Measurements from ENCODE around the gene CHKA. TPM values are rescaled to one million over a fixed set of nuclear protein-coding genes. Genes with fewer than 3 reads are reported as not detected.

CHKA gene
- total and polyA plus RNA-seq, 2 donors from 2014 or later, result 23.2 to 26.3 TPM

DNA sequence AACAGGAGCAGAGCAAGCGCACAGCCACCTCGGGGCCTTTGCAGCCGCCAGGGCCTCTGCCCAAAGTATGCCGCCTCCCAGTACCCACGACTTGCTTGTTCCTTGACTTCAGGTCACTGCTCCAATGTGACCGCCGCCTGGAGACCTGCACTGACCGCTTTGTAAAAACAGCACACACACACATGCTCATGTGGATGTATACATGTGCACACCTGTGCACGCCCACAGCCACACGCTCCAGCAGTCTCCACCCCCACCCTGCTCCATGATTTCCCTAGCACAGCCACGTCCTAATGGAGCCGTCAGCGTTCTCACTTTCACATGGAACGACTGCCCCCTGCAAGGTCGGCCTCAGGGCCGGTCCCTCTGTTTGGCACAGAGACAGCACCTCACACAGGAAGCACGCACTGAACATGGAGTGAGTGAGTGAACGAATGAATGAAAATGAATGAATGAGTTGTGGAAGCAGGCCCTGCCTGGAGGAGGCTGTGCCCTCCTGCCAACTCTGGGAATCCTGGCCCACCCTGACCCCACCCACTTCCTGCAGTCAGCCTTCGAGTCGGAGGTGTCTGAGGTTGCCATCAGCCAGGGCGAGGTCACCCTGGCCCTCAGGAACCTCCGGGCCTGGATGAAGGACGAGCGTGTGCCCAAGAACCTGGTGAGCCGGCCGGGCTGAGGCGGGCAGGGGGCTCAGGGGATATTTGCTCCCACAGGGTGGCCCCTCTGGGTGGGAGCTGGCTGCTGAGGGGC lies 103.0 kb downstream of the CHKA start:
- no peak for FAIRE-seq
- TF ChIP-seq, protein P1, sequence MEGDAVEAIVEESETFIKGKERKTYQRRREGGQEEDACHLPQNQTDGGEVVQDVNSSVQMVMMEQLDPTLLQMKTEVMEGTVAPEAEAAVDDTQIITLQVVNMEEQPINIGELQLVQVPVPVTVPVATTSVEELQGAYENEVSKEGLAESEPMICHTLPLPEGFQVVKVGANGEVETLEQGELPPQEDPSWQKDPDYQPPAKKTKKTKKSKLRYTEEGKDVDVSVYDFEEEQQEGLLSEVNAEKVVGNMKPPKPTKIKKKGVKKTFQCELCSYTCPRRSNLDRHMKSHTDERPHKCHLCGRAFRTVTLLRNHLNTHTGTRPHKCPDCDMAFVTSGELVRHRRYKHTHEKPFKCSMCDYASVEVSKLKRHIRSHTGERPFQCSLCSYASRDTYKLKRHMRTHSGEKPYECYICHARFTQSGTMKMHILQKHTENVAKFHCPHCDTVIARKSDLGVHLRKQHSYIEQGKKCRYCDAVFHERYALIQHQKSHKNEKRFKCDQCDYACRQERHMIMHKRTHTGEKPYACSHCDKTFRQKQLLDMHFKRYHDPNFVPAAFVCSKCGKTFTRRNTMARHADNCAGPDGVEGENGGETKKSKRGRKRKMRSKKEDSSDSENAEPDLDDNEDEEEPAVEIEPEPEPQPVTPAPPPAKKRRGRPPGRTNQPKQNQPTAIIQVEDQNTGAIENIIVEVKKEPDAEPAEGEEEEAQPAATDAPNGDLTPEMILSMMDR (IDR thresholded peaks at IDR 0.05; ENCODE audit: borderline replicate concordance, extremely low read depth, insufficient read depth), result no peak
- no peak overlapping the region for H3K9ac ChIP-seq (ENCODE audit: low read length in 3 of 3)
- H3K27ac ChIP-seq (ENCODE audit: low read depth in 2 of 2, low read length in 2 of 2), result no peak overlapping the region
- no peaks in the 10 kb centered on the region for H3K36me3 ChIP-seq (ENCODE audit: control insufficient read depth in 2 of 3, insufficient read depth in 3 of 3, low read length in 3 of 3)
- no peaks in the 10 kb centered on the region for H3K27me3 ChIP-seq (ENCODE audit: control insufficient read depth, insufficient read depth, low read length)
- H3K9me3 ChIP-seq (ENCODE audit: control insufficient read depth in 2 of 3, insufficient read depth in 1 of 3, low read length in 3 of 3), result no peaks in the 10 kb centered on the region
- H3K4me3 ChIP-seq (ENCODE audit: low read length in 3 of 3), result no peak overlapping the region
- peaks cover 0 to 16% (median 0%) of the 10 kb centered on the region in 3 donors for H3K4me1 ChIP-seq (ENCODE audit: control insufficient read depth in 2 of 3, insufficient read depth in 2 of 3, low read depth in 1 of 3, low read length in 3 of 3)
- no peak for DNase-seq
- intact Hi-C loops (cut with DNase I), result no loop called here

DNA sequence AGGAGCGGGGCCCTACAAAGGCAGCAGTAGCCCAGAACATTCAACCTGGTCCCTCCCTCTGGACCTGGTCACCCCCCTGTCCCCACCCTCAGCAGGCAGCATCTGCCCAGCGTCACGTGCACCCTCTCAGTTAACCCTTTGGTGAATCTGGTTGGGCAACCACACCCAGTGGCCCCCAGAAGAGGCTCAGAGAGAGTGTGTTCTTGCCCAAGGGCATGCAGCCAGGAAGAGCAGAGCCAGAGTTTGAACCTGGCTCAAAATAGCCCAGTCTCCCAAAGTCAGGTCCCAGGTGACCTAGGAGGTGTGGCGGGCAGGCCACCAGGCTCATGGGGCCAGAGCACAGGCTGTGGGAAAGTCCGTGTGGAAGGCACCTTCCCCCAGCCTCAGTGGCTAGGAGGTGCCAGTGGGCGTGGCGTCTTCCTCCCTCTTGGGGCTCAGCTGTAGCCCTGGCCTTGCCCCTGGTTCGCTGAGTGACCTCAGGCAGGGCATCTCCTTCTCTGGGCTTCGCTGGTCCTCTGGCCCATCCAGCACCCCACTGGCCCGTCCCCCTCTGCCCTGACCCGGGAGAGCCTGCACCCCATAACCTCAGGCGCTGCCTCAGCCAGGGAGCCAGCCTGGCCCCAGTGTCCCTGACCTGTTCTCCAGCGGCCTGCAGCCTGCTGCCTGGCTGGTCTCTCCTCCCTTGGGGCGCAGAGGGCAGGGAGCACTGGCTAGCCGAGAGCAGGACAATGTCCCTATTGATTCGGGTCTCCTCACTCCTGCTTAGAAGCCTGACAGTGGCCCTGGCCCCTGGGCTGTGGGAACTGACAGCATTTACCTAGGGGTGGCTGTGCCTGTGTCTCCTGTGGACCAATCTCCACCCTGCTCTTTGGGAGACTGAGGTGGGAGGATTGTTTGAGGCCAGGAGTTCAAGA lies 104.0 kb downstream of the CHKA start:
- H3K27ac ChIP-seq (ENCODE audit: low read depth in 2 of 2, low read length in 2 of 2), result no peak overlapping the region
- H3K9ac ChIP-seq (ENCODE audit: low read length in 3 of 3), result no peak overlapping the region
- DNase-seq (no peak), FAIRE-seq (no peak)
- H3K4me1 ChIP-seq (ENCODE audit: control insufficient read depth in 2 of 3, insufficient read depth in 2 of 3, low read depth in 1 of 3, low read length in 3 of 3), result peaks cover 0 to 26% (median 5%) of the 10 kb centered on the region in 3 donors
- H3K36me3 ChIP-seq (ENCODE audit: control insufficient read depth in 2 of 3, insufficient read depth in 3 of 3, low read length in 3 of 3), result no peaks in the 10 kb centered on the region
- H3K4me3 ChIP-seq (ENCODE audit: low read length in 3 of 3), result no peak overlapping the region
- TF ChIP-seq, protein P1 (IDR thresholded peaks at IDR 0.05; ENCODE audit: borderline replicate concordance, extremely low read depth, insufficient read depth), result no peak
- H3K27me3 ChIP-seq (ENCODE audit: control insufficient read depth, insufficient read depth, low read length), result no peaks in the 10 kb centered on the region
- intact Hi-C loops (cut with DNase I), result no loop called here
- H3K9me3 ChIP-seq (ENCODE audit: control insufficient read depth in 2 of 3, insufficient read depth in 1 of 3, low read length in 3 of 3), result no peaks in the 10 kb centered on the region

DNA sequence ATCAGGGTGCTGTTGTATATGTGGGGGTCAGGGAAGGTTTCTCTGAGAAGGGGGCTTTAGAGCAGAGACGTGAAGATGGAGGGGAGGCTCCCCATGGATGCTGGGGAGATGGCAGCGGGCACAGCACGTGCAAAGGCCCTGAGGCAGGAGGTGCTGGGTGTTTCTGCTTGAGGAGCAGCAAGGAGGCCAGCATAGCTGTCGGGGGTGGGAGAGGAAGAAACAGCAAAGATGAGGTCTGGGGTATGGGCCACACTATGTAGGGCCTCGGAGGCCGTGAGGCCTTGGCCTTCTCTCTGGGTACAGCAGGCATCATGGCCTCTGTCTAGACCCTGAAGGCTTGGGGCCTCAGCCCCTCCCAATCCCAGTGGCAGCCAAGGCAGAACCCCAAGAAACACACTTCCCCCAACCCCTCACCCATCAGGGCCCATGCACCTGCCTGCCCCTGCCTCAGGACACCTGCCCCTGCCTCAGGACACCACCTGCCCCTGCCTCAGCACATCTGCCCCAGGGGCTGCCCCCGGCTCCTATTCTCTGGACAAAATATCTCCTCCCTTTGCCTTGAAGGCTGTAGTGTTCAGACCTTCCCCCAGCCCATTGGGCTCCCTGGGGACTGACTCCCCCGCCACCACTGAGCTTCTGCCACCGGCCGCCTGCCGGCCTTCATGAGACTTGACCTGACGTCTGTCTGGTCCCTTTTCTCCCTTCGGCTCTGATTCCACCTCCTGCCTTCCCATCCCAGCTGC lies 104.9 kb downstream of the CHKA start:
- Histone ChIP-seq H3K9me3 (ENCODE audit: control insufficient read depth in 2 of 3, insufficient read depth in 1 of 3, low read length in 3 of 3) (no peaks in the 10 kb centered on the region), H3K4me3 (ENCODE audit: low read length in 3 of 3) (no peak overlapping the region), H3K27ac (ENCODE audit: low read depth in 2 of 2, low read length in 2 of 2) (no peak overlapping the region), H3K9ac (ENCODE audit: low read length in 3 of 3) (no peak overlapping the region), H3K27me3 (ENCODE audit: control insufficient read depth, insufficient read depth, low read length) (no peaks in the 10 kb centered on the region), H3K36me3 (ENCODE audit: control insufficient read depth in 2 of 3, insufficient read depth in 3 of 3, low read length in 3 of 3) (no peaks in the 10 kb centered on the region), H3K4me1 (ENCODE audit: control insufficient read depth in 2 of 3, insufficient read depth in 2 of 3, low read depth in 1 of 3, low read length in 3 of 3) (peaks cover 0 to 31% (median 12%) of the 10 kb centered on the region in 3 donors)
- intact Hi-C loops (cut with DNase I), result no loop called here
- FAIRE-seq (no peak), DNase-seq (no peak)
- TF ChIP-seq, protein P1 (IDR thresholded peaks at IDR 0.05; ENCODE audit: borderline replicate concordance, extremely low read depth, insufficient read depth), result no peak
